PFSK-1 (cell line): ENCODE results near the gene CACUL1.

Experiments used
- REST ChIP-seq, 2 experiments: IDR thresholded peaks; 2 replicates each; pipeline versions ENCODE4 v1.6.1 to v1.8.0; 2011 to 2012; ENCODE audit warnings: low read depth in 2 of 2, low read length in 2 of 2, control low read depth in 1 of 2, inconsistent platforms in 1 of 2, mild to moderate bottlenecking in 1 of 2, moderate library complexity in 1 of 2; ENCODE audit not compliant: insufficient read depth in 1 of 2
- SIN3A ChIP-seq: IDR thresholded peaks from 2 replicates; pipeline ENCODE4 v1.6.1; 2012; ENCODE audit warnings: mild to moderate bottlenecking, low read length, moderate library complexity, borderline replicate concordance; ENCODE audit not compliant: insufficient read depth
- TAF1 ChIP-seq: IDR thresholded peaks from 2 replicates; pipeline ENCODE4 v1.6.1; 2012; ENCODE audit warnings: low read length, control low read depth, borderline replicate concordance; ENCODE audit not compliant: insufficient read depth

GRCh38 chr10:118710487-118710886, 44.3 kb downstream of the CACUL1 start:
- TF ChIP-seq SIN3A (no peak), REST (IDR thresholded peaks at IDR 0.05; ENCODE audit: insufficient read depth in 1 of 2, low read depth in 2 of 2, low read length in 2 of 2) (no peak), TAF1 (no peak)
